ENCODE data around the gene JMJD1C. TPM values are rescaled to one million over a fixed set of nuclear protein-coding genes. Genes with fewer than 3 reads are reported as not detected.

The JMJD1C gene
- total and polyA plus RNA-seq, 11 donors: 20.3 to 54.6 (median 34.1) TPM

GRCh38 chr10:63319231-63319630 is 146.5 kb downstream of the JMJD1C start:
- Histone ChIP-seq H3K27me3 (no peaks in the 10 kb centered on the region), H3K4me3 (no peak overlapping the region), H3K36me3 (peaks cover 0 to 3% (median 0%) of the 10 kb centered on the region in 9 donors), H3K9me3 (no peaks in the 10 kb centered on the region), H3K27ac (no peak overlapping the region), H3K4me1 (peaks cover 0 to 3% (median 0%) of the 10 kb centered on the region in 12 donors)
- no peak for TF ChIP-seq POLR2A (IDR thresholded peaks at IDR 0.05)
- no peak for TF ChIP-seq CTCF (IDR thresholded peaks at IDR 0.05)
- ATAC-seq (no peak), DNase-seq (no peak)
- intact Hi-C loops (cut with DNase I): no loop called here
- 97 to 100% (median 98%) methylated on average over 3 of the region's 3 CpGs for WGBS, 4 donors

- Histone ChIP-seq H3K36me3 (peaks cover 0 to 3% (median 0%) of the 10 kb centered on the region in 9 donors), H3K9me3 (no peaks in the 10 kb centered on the region), H3K4me1 (peaks cover 0 to 3% (median 0%) of the 10 kb centered on the region in 12 donors), H3K27me3 (no peaks in the 10 kb centered on the region), H3K27ac (no peak overlapping the region), H3K4me3 (no peak overlapping the region)
- intact Hi-C loops (cut with DNase I): no loop called here
- WGBS, 4 donors: 71 to 78% (median 71%) methylated on average over 3 of the region's 3 CpGs
- no peak for DNase-seq
- TF ChIP-seq CTCF (IDR thresholded peaks at IDR 0.05): no peak
- TF ChIP-seq POLR2A (IDR thresholded peaks at IDR 0.05): no peak
- ATAC-seq: no peak
Observed at GRCh38 chr10:63318491-63318890, 147.3 kb downstream of the JMJD1C start.

DNA sequence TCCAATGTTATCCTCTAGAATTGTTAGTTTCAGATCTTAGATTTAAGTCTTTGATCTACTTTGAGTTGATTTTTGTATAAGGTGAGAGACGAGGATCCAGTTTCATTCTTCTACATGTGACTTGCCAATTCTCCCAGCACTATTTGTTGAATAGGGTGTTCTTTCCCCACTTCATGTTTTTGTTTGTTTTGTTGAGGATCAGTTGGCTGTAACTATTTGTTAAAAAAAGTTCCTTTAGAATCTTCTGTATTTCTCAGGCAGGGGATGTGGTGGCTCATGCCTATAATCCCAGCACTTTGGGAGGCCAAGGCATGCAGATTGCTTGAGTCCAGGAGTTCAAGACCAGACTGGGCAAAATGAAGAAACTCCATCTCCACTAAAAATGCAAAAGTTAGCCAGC is 151.8 kb downstream of the JMJD1C start:
- no peak overlapping the region for H3K27ac ChIP-seq
- DNase-seq: no peak
- ATAC-seq: no peak
- 88 to 95% (median 92%) methylated on average over 1 of the region's 1 CpG for WGBS, 4 donors
- H3K9me3 ChIP-seq: no peaks in the 10 kb centered on the region
- H3K4me1 ChIP-seq: peaks cover 0 to 2% (median 0%) of the 10 kb centered on the region in 12 donors
- no peaks in the 10 kb centered on the region for H3K36me3 ChIP-seq
- no peaks in the 10 kb centered on the region for H3K27me3 ChIP-seq
- H3K4me3 ChIP-seq: no peak overlapping the region
- intact Hi-C loops (cut with DNase I): no loop called here
- TF ChIP-seq POLR2A (IDR thresholded peaks at IDR 0.05) (no peak), CTCF (IDR thresholded peaks at IDR 0.05) (no peak)

GRCh38 chr10:63313066-63313717 is 152.6 kb downstream of the JMJD1C start:
- no peaks in the 10 kb centered on the region for H3K9me3 ChIP-seq
- H3K4me3 ChIP-seq: no peak overlapping the region
- no peak for TF ChIP-seq CTCF (IDR thresholded peaks at IDR 0.05)
- no peak for TF ChIP-seq POLR2A (IDR thresholded peaks at IDR 0.05)
- no peaks in the 10 kb centered on the region for H3K36me3 ChIP-seq
- DNase-seq: no peak
- 94 to 98% (median 96%) methylated on average over 3 of the region's 3 CpGs for WGBS, 4 donors
- peaks cover 0 to 8% (median 2%) of the 10 kb centered on the region in 12 donors for H3K4me1 ChIP-seq
- no peak overlapping the region for H3K27ac ChIP-seq
- ATAC-seq: no peak
- intact Hi-C loops (cut with DNase I): no loop called here
- no peaks in the 10 kb centered on the region for H3K27me3 ChIP-seq
